Stimulated activated CD8-positive, alpha-beta memory T cell treated with anti-CD3 and anti-CD28 coated beads, Interleukin-7, amount 100 ng/mL, for 48 hours (primary cell): ENCODE results near the gene FBLN7.
"Not testable (repeated sequence)": the region's sequence is repeated elsewhere in the genome, so short reads cannot be mapped to it uniquely, and the experiment has no call there.

ENCODE experiments used
- DNase-seq, 2 donors: peaks; one replicate each; pipeline ENCODE4 v3.0.0-alpha.2; 2020; ENCODE audit warnings: low read depth in 1 of 2; ENCODE audit errors: extremely low read depth in 1 of 2

The FBLN7 gene, protein sequence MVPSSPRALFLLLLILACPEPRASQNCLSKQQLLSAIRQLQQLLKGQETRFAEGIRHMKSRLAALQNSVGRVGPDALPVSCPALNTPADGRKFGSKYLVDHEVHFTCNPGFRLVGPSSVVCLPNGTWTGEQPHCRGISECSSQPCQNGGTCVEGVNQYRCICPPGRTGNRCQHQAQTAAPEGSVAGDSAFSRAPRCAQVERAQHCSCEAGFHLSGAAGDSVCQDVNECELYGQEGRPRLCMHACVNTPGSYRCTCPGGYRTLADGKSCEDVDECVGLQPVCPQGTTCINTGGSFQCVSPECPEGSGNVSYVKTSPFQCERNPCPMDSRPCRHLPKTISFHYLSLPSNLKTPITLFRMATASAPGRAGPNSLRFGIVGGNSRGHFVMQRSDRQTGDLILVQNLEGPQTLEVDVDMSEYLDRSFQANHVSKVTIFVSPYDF

DNA sequence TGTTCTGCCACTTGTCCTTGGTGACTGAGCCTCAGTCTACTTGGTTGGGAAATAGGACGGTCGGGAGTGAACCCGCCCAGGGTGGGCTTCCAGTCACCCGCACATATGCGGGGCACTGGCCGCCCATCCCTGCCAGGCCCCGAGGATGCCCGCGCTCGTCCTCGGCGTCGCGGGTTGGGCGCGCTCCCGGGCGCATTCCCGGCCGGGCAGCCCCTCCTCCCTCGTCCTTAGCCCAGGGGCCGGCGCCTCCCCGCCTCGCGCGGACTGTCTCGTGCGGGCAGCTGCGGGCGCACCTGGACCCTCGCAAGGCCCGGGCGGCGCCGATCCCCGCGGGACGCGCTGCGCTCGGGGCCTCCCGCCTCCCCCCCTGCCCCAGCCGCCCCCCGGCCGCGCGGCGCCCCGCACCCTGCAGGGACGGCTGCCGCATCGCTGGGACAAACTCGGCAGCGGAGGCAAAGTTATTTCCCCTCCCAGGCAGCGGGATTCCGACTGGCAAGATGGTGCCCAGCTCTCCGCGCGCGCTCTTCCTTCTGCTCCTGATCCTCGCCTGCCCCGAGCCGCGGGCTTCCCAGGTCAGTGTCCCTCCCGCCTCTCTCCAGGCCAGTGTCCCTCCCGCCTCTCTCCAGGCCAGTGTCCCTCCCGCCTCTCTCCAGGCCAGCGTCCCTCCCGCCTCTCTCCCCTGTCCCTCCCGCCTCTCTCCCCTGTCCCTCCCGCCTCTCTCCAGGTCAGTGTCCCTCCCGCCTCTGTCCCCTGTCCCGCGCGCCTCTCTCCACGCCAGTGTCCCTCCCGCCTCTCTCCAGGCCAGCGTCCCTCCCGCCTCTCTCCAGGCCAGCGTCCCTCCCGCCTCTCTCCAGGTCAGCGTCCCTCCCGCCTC, at the start of gene FBLN7:
Gene FBLN7 (plus strand): TSS at position 227 of the 874 bp plus-strand sequence. CDS start 271 bp downstream, at position 498.
- DNase-seq, result no peak

DNA sequence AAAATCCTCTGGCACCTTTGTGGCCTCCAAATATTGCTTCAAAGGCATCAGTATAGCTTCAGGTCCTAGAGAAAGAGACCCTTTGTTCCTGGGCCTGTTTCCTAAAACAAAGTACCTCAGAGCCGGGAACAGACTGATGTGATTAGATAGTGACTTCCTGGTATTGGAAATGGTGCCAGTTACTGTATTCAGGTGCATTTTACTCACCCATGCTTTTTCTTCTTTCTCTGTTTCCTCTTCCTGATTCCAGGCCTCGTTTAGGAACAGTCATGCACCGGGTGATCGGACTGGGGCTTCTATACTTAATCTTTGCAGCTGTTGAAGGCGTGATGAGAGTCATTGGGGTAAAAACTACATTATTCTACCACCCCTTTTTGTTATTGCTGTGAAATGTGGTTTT, 48.8 kb upstream of the FBLN7 start:
- no peak for DNase-seq

DNA sequence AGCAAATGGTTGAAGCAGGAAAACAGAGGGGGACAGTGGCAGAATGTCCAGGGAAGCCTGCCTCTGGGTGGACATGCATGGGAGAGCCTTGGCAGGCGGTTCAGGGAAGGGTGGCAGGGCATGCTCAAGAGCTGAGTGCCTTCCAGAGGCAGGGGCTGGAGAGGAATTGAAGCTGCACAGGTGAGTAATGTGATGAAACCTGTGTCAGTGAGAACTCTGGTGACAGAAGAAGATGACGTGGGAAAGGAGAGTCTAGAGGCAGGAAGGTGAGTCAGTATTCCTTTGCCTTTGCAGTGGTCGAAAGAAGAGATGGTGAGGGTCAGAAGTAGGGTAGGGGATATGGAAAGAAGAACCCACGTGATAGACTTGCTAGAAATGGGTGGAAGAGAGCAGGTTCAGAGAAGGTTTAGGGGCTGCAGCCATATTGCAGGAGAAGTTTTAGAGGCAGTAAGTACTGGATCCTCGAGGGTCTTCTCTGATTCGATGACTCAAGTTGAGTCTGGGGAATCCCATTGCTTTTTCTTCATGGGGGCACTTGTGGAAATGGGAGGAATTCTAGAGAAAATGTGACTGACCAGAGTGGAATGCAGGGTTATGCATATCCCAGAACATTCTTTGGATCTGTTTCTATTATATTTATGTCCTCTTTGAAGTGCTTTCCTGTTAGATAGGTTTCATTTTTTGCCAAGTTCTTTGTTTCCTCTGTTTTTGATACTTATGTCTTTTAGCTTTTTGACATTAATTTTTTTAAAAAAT, 45.7 kb upstream of the FBLN7 start:
- DNase-seq, result no peak

DNA sequence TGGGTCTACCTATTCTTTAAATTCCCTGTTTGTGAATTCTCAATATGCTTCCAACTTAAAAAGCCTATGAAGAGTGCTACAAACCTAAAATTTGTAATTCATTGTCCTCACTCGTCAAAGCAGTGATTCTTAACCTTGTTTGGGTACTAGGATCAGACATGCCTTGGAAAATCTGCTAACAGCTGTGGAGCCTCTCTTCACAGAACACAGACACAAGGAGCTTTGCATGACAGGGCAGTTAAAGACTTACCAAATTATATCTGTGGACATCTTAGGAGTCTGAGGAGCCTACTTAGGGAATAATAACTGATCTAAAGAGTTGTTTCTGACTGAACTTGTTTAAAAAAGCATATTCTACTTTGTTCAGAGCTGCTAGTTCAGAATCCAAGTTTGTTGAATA, 45.0 kb upstream of the FBLN7 start:
- no peak for DNase-seq

DNA sequence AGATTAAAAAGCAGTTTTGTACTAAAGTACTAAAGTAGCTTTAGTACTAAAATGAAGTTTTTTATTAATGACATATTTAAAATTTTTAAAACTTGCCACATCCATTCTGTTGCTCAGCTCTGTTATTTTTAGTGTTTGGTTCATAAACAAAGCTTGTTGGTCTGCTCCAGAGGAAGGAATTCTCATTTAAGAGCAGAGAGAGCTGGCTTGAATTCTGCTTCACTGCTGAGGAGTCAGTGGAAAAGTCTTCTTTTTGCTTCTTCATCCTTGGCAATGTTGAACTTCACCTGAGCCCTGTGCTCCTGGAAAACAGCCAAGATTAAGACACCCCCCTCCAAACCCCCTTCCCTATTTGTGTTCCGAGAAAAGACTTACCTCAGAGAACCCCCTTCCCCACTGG, 42.5 kb upstream of the FBLN7 start:
- no peak for DNase-seq

DNA sequence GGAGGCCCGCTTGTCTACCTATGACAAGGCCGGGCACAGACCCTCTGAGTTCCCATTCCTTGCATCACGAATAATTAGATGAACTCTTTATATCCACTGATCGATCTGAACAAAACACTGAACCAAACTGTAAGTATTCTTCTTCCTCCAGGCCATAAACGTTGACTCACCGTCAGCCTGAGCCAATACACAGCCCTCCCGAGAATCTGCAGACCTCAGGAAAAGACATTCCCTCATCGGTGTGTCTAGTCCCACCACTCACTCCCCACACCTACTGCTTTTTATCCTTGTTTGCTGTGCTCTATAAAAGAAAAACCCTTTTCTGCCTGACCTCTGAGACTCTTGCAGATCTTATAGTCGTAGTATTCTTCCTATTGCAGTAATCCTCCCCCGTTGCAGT, 42.1 kb upstream of the FBLN7 start:
- no peak for DNase-seq

DNA sequence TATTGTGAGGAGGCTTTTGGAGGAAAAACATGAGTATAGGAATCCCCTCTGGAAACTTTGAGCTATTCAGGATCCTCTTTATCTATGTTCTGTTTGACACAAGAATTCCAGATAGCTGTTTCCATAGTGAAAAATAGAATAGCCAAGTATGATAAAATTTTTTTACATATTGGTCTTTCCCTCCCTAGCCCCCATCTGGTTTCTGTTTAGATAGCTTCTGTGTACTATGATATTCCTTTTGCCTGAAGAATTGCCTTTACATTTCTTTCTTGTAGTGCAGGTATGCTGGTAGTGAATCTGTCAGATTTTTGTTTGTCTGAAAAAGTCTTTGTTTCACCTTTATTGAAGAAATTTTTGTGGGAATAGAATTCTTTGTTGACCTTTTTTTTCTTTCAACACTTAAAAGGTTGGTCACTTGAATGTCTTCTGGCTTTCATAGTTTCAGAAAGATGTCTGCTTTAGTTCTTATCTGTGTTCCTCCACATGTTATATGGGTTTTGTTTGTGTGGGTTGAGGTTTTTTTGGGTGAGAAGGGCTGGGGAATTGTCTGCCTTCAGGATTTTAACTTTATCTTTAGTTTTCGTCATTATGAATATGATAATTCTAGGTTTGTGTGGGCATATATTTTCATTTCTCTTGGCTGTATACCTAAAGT, 29.9 kb upstream of the FBLN7 start:
- DNase-seq, result no peak

DNA sequence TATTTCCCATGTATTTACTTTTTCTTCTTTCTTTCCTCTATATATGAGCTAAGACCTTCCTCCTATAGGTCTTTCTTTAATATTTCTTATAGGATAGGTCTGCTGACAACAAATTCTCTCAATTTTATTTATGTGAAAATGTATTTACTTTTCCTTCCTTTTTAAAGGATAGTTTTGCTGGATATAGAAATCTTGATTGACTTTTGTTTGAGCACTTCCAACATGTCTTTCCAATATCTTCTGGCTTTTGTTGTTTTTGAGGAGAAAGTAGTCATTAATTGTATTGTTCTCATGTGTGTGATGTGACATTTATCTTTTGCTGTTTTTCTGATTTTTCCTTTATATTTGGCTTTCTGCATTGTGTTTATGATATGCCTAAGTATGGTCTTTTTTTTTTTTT, 28.9 kb upstream of the FBLN7 start:
- no peak for DNase-seq

DNA sequence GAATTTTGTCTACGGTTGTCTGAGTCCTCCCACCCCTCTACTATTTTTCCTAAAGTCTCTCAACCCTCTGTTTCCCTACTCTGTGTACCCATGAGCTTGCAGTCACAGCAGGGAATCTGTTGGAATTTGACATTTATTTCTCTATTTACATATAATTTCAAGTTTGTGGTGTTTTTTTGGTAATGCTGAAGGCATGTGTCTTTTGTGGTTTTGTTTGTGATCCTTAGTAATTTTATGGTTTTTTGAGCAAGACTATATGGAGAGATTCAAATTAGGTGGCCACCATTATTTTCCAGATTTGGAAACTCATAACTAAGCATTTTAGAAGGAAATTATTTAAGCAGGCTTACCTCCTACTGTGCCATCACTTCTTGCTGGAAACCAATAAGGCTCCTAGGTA, 27.2 kb upstream of the FBLN7 start:
- DNase-seq, result no peak

DNA sequence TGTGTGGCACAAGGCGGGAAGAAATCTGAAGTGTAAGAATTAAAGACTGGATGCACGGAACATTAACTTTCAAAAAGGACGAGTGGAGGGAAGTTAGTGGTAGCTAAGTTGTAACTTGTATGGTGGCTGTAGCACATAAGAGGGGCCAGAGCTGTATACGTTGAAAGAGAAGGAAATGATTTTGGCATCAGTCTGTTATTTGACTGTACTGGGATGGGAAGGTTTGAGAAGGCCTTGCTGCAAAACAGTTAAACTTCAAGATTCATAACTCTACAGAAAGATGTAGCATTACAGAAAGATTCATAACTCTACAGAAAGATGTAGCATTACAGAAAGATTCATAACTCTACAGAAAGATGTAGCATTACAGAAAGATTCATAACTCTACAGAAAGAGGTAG, 24.8 kb upstream of the FBLN7 start:
- not testable (repeated sequence) for DNase-seq

DNA sequence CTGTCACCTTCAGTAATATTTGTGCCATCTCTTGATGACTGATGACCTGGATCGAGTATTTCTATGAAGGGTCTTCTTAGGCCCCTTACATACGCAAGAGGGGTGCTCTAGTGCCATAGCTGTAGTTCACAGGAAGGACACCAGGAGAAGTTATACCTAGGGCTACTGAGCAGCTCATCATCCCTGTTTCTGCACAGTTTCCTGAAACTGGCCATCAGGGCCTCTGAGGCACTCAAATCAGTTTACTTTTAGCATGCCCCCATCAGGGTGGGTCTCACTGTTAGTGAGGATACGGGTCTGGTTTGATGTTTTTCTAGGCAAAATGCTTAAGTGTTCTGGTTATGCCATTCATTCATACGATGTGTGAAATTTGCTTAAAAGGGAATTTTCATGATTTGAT, 20.0 kb upstream of the FBLN7 start:
- DNase-seq, result no peak

DNA sequence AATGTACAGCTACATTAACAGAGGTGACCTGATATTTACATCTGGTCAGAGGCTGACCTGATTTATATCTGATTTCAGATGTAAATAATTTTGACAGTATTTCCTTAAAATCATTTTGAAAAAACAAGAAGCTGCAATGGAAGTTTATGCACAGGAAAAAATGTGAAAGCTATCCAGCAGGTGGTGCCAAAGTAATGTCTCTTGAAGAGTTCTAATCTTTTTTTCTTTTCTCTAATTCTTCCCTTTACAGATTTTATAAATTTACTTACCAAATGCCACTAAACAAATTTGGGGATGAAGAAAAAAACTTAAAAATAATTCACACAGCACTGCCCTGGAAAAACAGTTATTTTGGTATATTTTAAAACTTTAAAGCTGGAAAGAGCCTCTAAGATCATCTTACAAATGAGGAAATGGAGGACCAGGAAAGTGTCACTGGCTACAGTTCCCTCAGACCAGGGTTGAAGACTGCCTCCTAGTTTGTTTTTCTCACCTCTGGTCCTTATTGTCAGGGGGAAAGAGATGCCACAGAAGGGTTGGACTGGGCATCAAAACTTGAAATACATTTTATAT, 16.4 kb upstream of the FBLN7 start:
- no peak for DNase-seq

DNA sequence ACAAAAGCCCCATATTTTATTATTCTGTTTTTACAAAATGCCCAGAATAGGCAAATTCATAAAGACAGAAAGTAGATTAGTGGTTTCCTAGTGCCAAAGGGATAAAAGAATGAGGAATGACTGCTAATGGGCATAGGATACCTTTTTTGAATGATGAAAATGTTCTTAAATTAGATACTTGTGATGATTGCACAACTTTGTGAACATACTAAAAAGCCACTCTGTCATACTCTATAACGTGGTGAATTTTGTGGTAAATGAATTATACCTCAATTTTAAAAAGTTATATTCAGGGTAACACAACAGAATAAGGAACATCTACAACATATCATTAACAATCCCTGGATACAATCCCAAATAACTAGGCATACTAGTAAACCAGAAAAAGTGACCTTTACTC, 9.1 kb upstream of the FBLN7 start:
- DNase-seq, result no peak

DNA sequence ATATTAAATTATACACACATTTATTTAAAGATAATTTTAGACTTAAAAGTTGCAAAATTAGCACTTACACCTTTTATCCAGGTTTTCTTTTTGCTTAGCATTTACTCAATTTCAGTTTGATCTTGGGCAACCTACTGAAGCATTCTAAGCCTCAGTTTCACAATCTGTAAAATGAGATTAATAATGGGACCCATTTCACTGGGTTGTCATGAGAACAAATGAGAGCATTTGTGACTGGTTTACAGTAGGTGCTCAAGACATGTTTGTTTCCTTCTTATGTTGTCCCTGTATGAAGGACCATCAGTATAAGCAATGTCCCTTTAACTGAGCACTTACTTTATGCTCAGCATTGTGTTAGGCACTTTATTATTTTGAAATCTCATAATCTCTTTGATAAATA, 4.8 kb upstream of the FBLN7 start:
- no peak for DNase-seq

DNA sequence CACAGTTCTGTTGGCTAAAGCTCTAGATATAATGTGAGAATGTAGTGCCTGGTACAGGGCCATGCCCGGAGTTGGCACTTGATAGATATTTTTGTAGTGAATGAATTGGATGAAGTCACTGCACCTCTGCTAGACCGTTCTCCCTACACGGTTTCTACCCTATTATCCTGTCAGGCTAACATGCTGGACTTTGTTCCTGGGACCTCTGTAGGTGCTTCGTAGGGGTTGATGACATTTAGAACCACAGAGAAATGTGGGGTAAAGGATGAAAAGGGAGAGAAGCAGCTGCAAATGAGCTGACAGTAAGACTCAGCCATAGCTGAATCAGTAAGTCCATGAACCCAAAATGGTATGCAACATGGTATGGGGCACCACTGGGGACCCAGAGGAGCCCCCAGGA, 4.1 kb upstream of the FBLN7 start:
- no peak for DNase-seq

DNA sequence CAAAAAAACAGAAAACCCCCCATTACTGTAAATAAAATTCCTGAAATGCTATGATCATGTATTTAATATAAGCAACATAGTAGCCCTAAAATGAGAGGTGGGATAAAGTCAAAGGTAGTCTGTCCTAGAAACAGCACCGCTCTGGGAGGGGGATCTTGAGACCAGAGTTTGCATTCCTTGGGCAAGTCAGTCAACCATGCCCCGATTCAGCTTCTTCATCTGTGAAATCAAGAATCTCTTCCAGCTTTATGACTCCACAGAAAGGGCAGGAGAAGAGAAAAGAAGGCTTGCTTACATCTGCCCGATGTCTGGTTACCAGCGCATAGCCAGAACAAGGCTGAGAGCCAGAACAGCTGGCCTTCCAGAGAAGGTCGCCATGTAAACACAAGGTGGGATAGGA, 2.1 kb upstream of the FBLN7 start:
- DNase-seq, result no peak

DNA sequence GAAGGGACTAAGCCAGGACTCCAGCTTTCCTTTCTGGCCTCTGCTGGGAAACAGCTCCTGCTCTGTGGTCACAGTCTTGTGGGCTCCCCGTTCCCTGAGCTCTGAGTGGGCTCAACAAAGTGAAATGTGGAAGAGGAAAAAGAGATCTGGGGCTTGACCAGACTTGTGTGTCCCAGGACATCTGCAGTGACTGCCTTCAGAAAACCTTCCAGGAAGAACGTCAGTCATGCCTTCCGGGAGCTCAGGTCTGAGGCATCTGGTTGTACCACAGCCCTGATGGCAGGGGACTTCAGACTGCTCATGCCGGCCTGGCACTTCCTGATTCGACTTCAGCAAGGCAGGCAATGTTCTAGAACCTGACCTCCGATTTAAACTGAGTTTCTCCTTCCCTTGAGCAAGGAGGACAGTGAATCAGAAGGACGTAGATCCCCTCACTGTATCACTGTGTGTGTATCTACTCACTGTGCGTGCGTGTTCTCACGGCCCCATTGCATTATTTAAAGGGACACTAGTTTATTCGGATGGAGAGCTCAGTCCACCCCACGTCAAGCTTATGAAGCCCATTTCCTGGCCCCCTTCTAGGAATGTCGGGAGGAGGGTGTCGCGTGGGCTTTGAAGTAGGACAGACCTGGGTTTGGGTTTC, 548 bp upstream of the FBLN7 start:
- no peak for DNase-seq

DNA sequence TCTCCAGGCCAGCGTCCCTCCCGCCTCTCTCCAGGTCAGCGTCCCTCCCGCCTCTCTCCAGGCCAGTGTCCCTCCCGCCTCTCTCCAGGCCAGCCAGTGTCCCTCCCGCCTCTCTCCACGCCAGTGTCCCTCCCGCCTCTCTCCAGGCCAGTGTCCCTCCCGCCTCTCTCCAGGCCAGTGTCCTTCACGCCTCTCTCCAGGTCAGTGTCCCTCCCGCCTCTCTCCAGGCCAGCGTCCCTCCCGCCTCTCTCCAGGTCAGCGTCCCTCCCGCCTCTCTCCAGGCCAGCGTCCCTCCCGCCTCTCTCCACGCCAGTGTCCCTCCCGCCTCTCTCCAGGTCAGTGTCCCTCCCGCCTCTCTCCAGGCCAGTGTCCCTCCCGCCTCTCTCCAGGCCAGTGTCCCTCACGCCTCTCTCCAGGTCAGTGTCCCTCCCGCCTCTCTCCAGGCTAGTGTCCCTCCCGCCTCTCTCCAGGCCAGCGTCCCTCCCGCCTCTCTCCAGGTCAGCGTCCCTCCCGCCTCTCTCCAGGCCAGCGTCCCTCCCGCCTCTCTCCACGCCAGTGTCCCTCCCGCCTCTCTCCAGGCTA, 939 bp downstream of the FBLN7 start:
- DNase-seq, result not testable (repeated sequence)

DNA sequence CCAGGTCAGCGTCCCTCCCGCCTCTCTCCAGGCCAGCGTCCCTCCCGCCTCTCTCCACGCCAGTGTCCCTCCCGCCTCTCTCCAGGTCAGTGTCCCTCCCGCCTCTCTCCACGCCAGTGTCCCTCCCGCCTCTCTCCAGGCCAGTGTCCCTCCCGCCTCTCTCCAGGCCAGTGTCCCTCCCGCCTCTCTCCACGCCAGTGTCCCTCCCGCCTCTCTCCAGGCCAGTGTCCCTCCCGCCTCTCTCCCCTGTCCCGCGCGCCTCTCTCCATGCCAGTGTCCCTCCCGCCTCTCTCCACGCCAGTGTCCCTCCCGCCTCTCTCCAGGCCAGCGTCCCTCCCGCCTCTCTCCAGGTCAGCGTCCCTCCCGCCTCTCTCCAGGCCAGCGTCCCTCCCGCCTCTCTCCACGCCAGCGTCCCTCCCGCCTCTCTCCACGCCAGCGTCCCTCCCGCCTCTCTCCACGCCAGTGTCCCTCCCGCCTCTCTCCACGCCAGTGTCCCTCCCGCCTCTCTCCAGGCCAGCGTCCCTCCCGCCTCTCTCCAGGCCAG, 1.5 kb downstream of the FBLN7 start:
- not testable (repeated sequence) for DNase-seq
